Mucosa of stomach (tissue), 1 donor: ENCODE data around the gene VIM.

Experiments used
- H3K27me3 ChIP-seq: one replicate; pipeline ENCODE4 v1.7.0; 2013; ENCODE audit warnings: mild to moderate bottlenecking, low read length; ENCODE audit not compliant: control insufficient read depth, insufficient read depth
- H3K36me3 ChIP-seq: one replicate; pipeline ENCODE4 v1.7.0; 2013; ENCODE audit warnings: low read length; ENCODE audit not compliant: control insufficient read depth, insufficient read depth
- H3K4me1 ChIP-seq: one replicate; pipeline ENCODE4 v1.7.0; 2013; ENCODE audit warnings: mild to moderate bottlenecking, low read length; ENCODE audit not compliant: control insufficient read depth, insufficient read depth
- H3K4me3 ChIP-seq: one replicate; pipeline ENCODE4 v1.7.0; 2013; ENCODE audit warnings: low read length
- H3K9ac ChIP-seq: one replicate; pipeline ENCODE4 v1.7.0; 2013; ENCODE audit warnings: mild to moderate bottlenecking, low read length, moderate library complexity
- H3K9me3 ChIP-seq: one replicate; pipeline ENCODE4 v1.7.0; 2013; ENCODE audit warnings: mild to moderate bottlenecking, low read length, moderate library complexity; ENCODE audit not compliant: control insufficient read depth
- donor health status: Pancreatic carcinoma.

VIM gene

DNA sequence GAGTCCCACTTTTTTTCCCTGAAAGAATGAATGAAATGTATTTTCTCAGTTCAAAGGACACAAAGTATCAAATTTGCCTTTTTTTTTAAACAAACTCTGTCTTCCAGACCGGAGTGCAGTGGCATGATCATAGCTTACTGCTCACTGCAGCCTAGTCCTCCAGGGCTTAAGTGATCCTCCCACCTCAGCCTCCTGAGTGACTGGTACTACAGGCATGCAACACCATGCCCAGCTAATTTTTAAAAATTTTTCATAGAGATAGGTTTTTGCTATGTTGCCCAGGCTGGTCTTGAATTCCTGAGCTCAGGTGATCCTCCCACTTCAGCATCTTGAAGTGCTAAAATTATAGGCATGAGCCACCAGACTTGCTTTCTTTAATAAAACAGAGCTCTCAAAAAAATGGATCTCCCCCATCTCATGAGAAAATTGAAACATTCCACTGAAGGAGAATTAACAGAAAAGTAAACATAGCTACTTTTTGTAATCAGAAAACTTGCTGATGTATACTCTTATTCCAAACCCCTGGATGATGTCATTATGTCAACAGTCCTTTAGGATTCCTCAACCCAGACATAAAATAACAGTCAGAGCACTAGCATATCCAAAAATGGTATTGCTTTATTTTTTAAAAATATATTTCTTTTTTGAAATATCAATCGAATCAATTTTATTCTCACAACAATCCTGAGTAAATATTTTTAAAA lies 14.2 kb upstream of the VIM start:
- H3K27me3 ChIP-seq, result no peaks in the 10 kb centered on the region
- no peak overlapping the region for H3K4me3 ChIP-seq
- no peaks in the 10 kb centered on the region for H3K9me3 ChIP-seq
- H3K9ac ChIP-seq, result no peak overlapping the region
- no peaks in the 10 kb centered on the region for H3K36me3 ChIP-seq
- no peaks in the 10 kb centered on the region for H3K4me1 ChIP-seq

GRCh38 chr10:17214526-17214925 lies 13.5 kb upstream of the VIM start:
- Histone ChIP-seq H3K4me1 (no peaks in the 10 kb centered on the region), H3K36me3 (no peaks in the 10 kb centered on the region), H3K9me3 (no peaks in the 10 kb centered on the region), H3K4me3 (no peak overlapping the region), H3K27me3 (no peaks in the 10 kb centered on the region), H3K9ac (no peak overlapping the region)

GRCh38 chr10:17214971-17215781 lies 12.9 kb upstream of the VIM start:
- H3K4me3 ChIP-seq, result no peak overlapping the region
- H3K27me3 ChIP-seq, result no peaks in the 10 kb centered on the region
- no peaks in the 10 kb centered on the region for H3K9me3 ChIP-seq
- no peaks in the 10 kb centered on the region for H3K36me3 ChIP-seq
- no peak overlapping the region for H3K9ac ChIP-seq
- H3K4me1 ChIP-seq, result no peaks in the 10 kb centered on the region

- Histone ChIP-seq H3K9me3 (no peaks in the 10 kb centered on the region), H3K9ac (no peak overlapping the region), H3K36me3 (no peaks in the 10 kb centered on the region), H3K27me3 (no peaks in the 10 kb centered on the region), H3K4me3 (no peak overlapping the region), H3K4me1 (no peaks in the 10 kb centered on the region)
These were observed 12.3 kb upstream of the VIM start for GRCh38 chr10:17215782-17216122.

- no peaks in the 10 kb centered on the region for H3K9me3 ChIP-seq
- no peak overlapping the region for H3K4me3 ChIP-seq
- H3K4me1 ChIP-seq, result no peaks in the 10 kb centered on the region
- no peaks in the 10 kb centered on the region for H3K27me3 ChIP-seq
- H3K36me3 ChIP-seq, result no peaks in the 10 kb centered on the region
- no peak overlapping the region for H3K9ac ChIP-seq
These were observed 11.7 kb upstream of the VIM start for GRCh38 chr10:17216217-17216900.

- no peaks in the 10 kb centered on the region for H3K9me3 ChIP-seq
- no peak overlapping the region for H3K4me3 ChIP-seq
- H3K4me1 ChIP-seq, result no peaks in the 10 kb centered on the region
- H3K27me3 ChIP-seq, result no peaks in the 10 kb centered on the region
- H3K36me3 ChIP-seq, result no peaks in the 10 kb centered on the region
- H3K9ac ChIP-seq, result no peak overlapping the region
These were observed 11.1 kb upstream of the VIM start for GRCh38 chr10:17216901-17217395.

GRCh38 chr10:17217631-17218232 lies 10.3 kb upstream of the VIM start:
- H3K27me3 ChIP-seq, result no peaks in the 10 kb centered on the region
- H3K9me3 ChIP-seq, result no peaks in the 10 kb centered on the region
- no peaks in the 10 kb centered on the region for H3K4me1 ChIP-seq
- no peaks in the 10 kb centered on the region for H3K36me3 ChIP-seq
- H3K9ac ChIP-seq, result no peak overlapping the region
- no peak overlapping the region for H3K4me3 ChIP-seq

DNA sequence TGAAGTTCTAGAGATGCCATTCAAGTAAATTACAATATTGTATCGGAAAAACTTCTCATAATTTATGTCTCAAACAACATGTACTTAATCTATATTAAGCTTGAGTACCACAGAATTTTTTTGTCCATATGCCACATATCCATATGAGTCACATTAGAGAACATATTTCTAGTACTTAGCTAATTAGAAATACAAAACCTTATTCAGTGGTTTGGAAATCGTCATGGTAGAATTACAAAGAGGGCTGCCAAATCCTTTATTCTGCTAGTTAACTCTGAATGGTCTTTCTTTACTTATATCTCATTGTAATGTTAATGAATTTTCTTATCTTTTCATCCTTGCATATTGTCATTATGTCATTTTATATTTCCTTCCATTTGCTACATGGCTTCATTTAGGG lies 9.0 kb upstream of the VIM start:
- no peak overlapping the region for H3K9ac ChIP-seq
- H3K4me3 ChIP-seq, result no peak overlapping the region
- no peaks in the 10 kb centered on the region for H3K36me3 ChIP-seq
- H3K4me1 ChIP-seq, result no peaks in the 10 kb centered on the region
- no peaks in the 10 kb centered on the region for H3K27me3 ChIP-seq
- no peaks in the 10 kb centered on the region for H3K9me3 ChIP-seq

DNA sequence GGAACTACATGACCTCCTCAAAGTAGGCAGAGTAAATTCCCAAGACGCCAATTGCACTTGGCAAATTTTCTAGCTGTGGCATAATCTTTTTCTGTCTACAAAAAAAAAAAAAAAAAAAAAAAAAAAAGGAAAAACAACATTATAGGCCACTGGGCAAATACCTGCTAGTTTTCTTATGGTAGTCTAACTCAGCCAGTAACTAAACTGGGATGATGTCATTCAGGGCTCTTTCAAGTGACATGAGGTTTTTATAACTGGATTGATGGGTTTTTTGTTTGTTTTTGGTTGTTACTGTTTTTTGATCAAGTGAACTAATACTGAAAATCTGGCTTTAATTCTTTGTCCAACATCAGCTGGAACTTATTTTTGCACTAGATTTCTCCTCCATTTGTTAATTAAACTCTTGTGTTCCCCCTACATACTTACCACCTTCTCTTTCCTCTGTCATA lies 7.4 kb upstream of the VIM start:
- H3K4me1 ChIP-seq, result no peaks in the 10 kb centered on the region
- no peak overlapping the region for H3K4me3 ChIP-seq
- no peaks in the 10 kb centered on the region for H3K27me3 ChIP-seq
- no peak overlapping the region for H3K9ac ChIP-seq
- H3K9me3 ChIP-seq, result no peaks in the 10 kb centered on the region
- H3K36me3 ChIP-seq, result no peaks in the 10 kb centered on the region

GRCh38 chr10:17222329-17222728 lies 5.7 kb upstream of the VIM start:
- H3K9me3 ChIP-seq, result no peaks in the 10 kb centered on the region
- no peaks in the 10 kb centered on the region for H3K36me3 ChIP-seq
- H3K4me1 ChIP-seq, result peaks cover 5% of the 10 kb centered on the region
- H3K4me3 ChIP-seq, result no peak overlapping the region
- no peak overlapping the region for H3K9ac ChIP-seq
- H3K27me3 ChIP-seq, result peaks cover 11% of the 10 kb centered on the region

DNA sequence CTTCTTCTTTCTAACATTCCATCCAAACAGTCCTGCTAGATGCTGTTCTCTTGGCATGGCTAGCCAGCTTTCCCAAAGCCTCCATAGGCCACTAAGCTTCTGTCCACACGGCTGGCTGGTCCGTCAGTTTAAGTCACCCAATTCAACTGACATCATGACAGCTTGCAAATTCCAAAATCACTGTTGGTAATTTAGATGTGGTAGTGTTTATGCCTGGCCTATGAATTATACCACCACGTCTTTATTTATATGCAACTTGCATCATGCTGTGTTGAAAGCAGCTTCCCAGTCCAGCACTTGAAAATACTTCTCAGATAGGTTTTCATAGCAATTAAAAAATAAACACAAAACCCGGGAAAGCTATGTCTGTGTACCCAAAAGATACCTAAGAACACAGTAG lies 2.2 kb upstream of the VIM start:
- Histone ChIP-seq H3K9ac (no peak overlapping the region), H3K27me3 (peaks cover 39% of the 10 kb centered on the region), H3K4me1 (peaks cover 24% of the 10 kb centered on the region), H3K36me3 (no peaks in the 10 kb centered on the region), H3K9me3 (no peaks in the 10 kb centered on the region), H3K4me3 (no peak overlapping the region)

DNA sequence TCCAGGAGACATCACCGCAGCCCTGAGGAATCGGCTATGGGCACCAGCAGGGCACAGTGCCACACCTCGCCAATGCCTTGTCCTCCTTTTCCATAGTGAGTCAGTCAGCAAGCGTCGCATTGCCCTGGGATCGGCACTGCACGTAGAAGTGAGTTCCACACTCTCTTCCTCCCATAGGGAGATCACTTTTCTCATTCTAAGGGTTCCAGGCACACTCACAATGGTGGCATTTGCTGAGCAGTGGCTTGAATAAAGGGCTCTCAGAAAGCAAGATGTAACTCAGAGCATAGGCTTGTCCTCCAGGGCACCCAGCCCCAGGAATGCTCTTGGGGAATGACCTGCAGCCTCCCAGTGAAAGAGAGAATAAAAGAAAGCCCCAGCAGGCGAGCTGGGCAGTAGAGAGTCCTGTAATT lies 1.1 kb upstream of the VIM start:
- Histone ChIP-seq H3K27me3 (peaks cover 42% of the 10 kb centered on the region), H3K4me1 (peaks cover 24% of the 10 kb centered on the region), H3K36me3 (peaks cover 2% of the 10 kb centered on the region), H3K4me3 (no peak overlapping the region), H3K9ac (no peak overlapping the region), H3K9me3 (no peaks in the 10 kb centered on the region)
